Pancreas (tissue), 10 donors: ENCODE results near the gene TXLNB. TPM values are rescaled to one million over a fixed set of nuclear protein-coding genes. Genes with fewer than 3 reads are reported as not detected.

Experiments used
- ATAC-seq, 4 donors: fragments of 200-7000 bp; cut with Tn5 transposase; one replicate each; pipeline versions ENCODE4 v1.8.0 to v1.9.1; 2020; ENCODE audit warnings: mild to moderate bottlenecking in 4 of 4, moderate library complexity in 4 of 4
- DNase-seq, 6 donors: peaks; one replicate each; pipeline ENCODE4 v3.0.0-alpha.2; 2020
- FAIRE-seq: peaks from 2 replicates; lab custom pipeline; 2012; peaks lifted over from hg19 to GRCh38; lab: Jason Lieb, UNC
- H3K27ac ChIP-seq, 4 donors: fragments of 200-600 bp; sonication (generic); 1 replicate in 3 of 4; 2 replicates in 1 of 4; pipeline versions ENCODE4 v1.5.0 to v1.8.0; 2020
- H3K27me3 ChIP-seq, 4 donors: fragments of 200-600 bp; one replicate each; pipeline ENCODE4 v1.8.0; 2021
- H3K36me3 ChIP-seq, 3 donors: fragments of 200-600 bp; sonication (generic) in 1 of 3; one replicate each; pipeline versions ENCODE4 v1.5.0 to v1.8.0; 2020 to 2021
- H3K4me1 ChIP-seq, 3 donors: fragments of 200-600 bp; one replicate each; pipeline ENCODE4 v1.8.0; 2021
- H3K4me3 ChIP-seq, 4 donors: fragments of 200-600 bp; sonication (generic) in 2 of 4; one replicate each; pipeline versions ENCODE4 v1.5.0 to v1.8.0; 2020 to 2021
- H3K9me3 ChIP-seq, 4 donors: fragments of 200-600 bp; one replicate each; pipeline ENCODE4 v1.8.0; 2021
- CTCF ChIP-seq, 4 donors: fragments of 200-600 bp; sonication (generic) in 3 of 4; IDR thresholded peaks; one replicate each; pipeline versions ENCODE4 v1.5.0 to v1.8.0; 2021; ENCODE audit warnings: antibody characterized with exemption in 4 of 4
- WGBS, 2 donors: extraction: QIAGEN DNeasy Blood & Tissue Kit; methylation state at CpG; one replicate each; pipeline ENCODE4 v1.1.7; 2013; 5-methylcytosine and 5-hydroxymethylcytosine counted together
- intact Hi-C, 3 donors: fragments of 100-400 bp; cut with DNase I; formaldehyde crosslinking; loops; one replicate each; pipeline versions ENCODE4 v1.11.1 to v1.14.2; 2022
- polyA plus RNA-seq, 2 donors: library from polyadenylated mRNA; stranded (reverse); fragments of 200-250 nt; gene quantifications; one replicate each; pipeline ENCODE4 v1.2.3, GENCODE V29; 2013
- total RNA-seq, 6 donors: library from RNA; stranded (reverse); fragmentation: NEBNext Ultra II Directional in 4 of 6; extraction: Animal tissue kit (Norgen Biotek cat#: 25700) in 4 of 6; gene quantifications; one replicate each; pipeline versions ENCODE4 v1.2.1 to v1.2.4, GENCODE V29; 2021 to 2023
- donor health status: healthy with polysubstance abuse.
- donor health status: DM: no; HTN: no; CAD: no; lungs with moderate emphysema.
- donor health status: DM: no; HTN: no; CAD: no.
- donor health status: control.
- donor health status: control.
- donor health status: Bipolar disorder and iron deficiency.
- donor health status: DM: yes; HTN: yes; CAD: no.
- donor health status: DM: no; HTN: no; CAD: no.
- donor health status: DM: no; HTN: no; CAD: no.
- donor health status: DM: yes; HTN: yes; CAD: no.

Gene TXLNB
- total and polyA plus RNA-seq, 8 donors: 0.03 to 0.47 (median 0.08) TPM; not detected in 1

- Histone ChIP-seq H3K27ac (no peak overlapping the region), H3K9me3 (no peaks in the 10 kb centered on the region), H3K4me1 (no peaks in the 10 kb centered on the region), H3K36me3 (no peaks in the 10 kb centered on the region), H3K4me3 (no peak overlapping the region), H3K27me3 (no peaks in the 10 kb centered on the region)
- TF ChIP-seq CTCF (IDR thresholded peaks at IDR 0.05): no peak
- ATAC-seq (no peak), FAIRE-seq (no peak), DNase-seq (no peak)
- 79 to 81% methylated on average over 5 of the region's 5 CpGs for WGBS, 2 donors
- intact Hi-C loops: no loop called here
These were observed 38.5 kb upstream of the TXLNB start for GRCh38 chr6:139330306-139330705.

GRCh38 chr6:139329224-139329623 lies 37.4 kb upstream of the TXLNB start:
- WGBS, 2 donors: 88 to 95% methylated on average over 3 of the region's 3 CpGs
- ATAC-seq (no peak), DNase-seq (no peak), FAIRE-seq (no peak)
- TF ChIP-seq CTCF (IDR thresholded peaks at IDR 0.05): no peak
- no peak overlapping the region for H3K4me3 ChIP-seq
- no peaks in the 10 kb centered on the region for H3K36me3 ChIP-seq
- H3K27me3 ChIP-seq: no peaks in the 10 kb centered on the region
- no peak overlapping the region for H3K27ac ChIP-seq
- no peaks in the 10 kb centered on the region for H3K4me1 ChIP-seq
- no peaks in the 10 kb centered on the region for H3K9me3 ChIP-seq
- intact Hi-C loops: no loop called here

GRCh38 chr6:139327038-139327437 lies 35.2 kb upstream of the TXLNB start:
- FAIRE-seq (no peak), ATAC-seq (no peak), DNase-seq (no peak)
- TF ChIP-seq CTCF (IDR thresholded peaks at IDR 0.05): no peak
- Histone ChIP-seq H3K27ac (no peak overlapping the region), H3K4me3 (no peak overlapping the region), H3K36me3 (no peaks in the 10 kb centered on the region), H3K9me3 (no peaks in the 10 kb centered on the region), H3K4me1 (no peaks in the 10 kb centered on the region), H3K27me3 (no peaks in the 10 kb centered on the region)
- intact Hi-C loops: no loop called here
- WGBS, 2 donors: 80 to 91% methylated on average over 5 of the region's 5 CpGs

- Histone ChIP-seq H3K27ac (no peak overlapping the region), H3K4me1 (no peaks in the 10 kb centered on the region), H3K27me3 (no peaks in the 10 kb centered on the region), H3K4me3 (no peak overlapping the region), H3K36me3 (no peaks in the 10 kb centered on the region), H3K9me3 (no peaks in the 10 kb centered on the region)
- no peak for TF ChIP-seq CTCF (IDR thresholded peaks at IDR 0.05)
- DNase-seq (no peak), ATAC-seq (peak in 2 of 4 donors; percentile 8 to 15), FAIRE-seq (no peak)
- intact Hi-C loops: no loop called here
- WGBS, 2 donors: 6 to 16% methylated on average over 1 of the region's 1 CpG
These were observed 33.9 kb upstream of the TXLNB start for GRCh38 chr6:139325686-139326085.

GRCh38 chr6:139325125-139325524 lies 33.3 kb upstream of the TXLNB start:
- intact Hi-C loops: no loop called here
- no peak for TF ChIP-seq CTCF (IDR thresholded peaks at IDR 0.05)
- no peaks in the 10 kb centered on the region for H3K36me3 ChIP-seq
- H3K4me3 ChIP-seq: no peak overlapping the region
- ATAC-seq (peak in 3 of 4 donors; percentile 42 to 48 (median 48)), FAIRE-seq (no peak), DNase-seq (no peak)
- no peaks in the 10 kb centered on the region for H3K27me3 ChIP-seq
- H3K9me3 ChIP-seq: no peaks in the 10 kb centered on the region
- H3K4me1 ChIP-seq: no peaks in the 10 kb centered on the region
- H3K27ac ChIP-seq: peak overlapping the region in 2 of 4 donors; percentile 27 to 30
